ENCODE results near the gene B3GNT2. TPM values are rescaled to one million over a fixed set of nuclear protein-coding genes. Genes with fewer than 3 reads are reported as not detected.
"Not testable (repeated sequence)": the region's sequence is repeated elsewhere in the genome, so short reads cannot be mapped to it uniquely, and the experiment has no call there.

Gene B3GNT2
- total RNA-seq, 1 experiment from 2014 or later: 12.3 TPM

- H3K4me1 Mint-ChIP-seq (ENCODE audit: insufficient read depth, unreplicated experiment): no peaks in the 10 kb centered on the region
- H3K27ac Mint-ChIP-seq (ENCODE audit: low read depth, unreplicated experiment): no peak overlapping the region
- CTCF ChIA-PET: interaction anchor here (0.6 kb wide), 1 partner anchor 15 kb away, joined by 4 read pairs; no protein-coding TSS in a partner anchor
- no peak for TF ChIP-seq CTCF (IDR thresholded peaks at IDR 0.05; ENCODE audit: unreplicated experiment)
- H3K9me3 Mint-ChIP-seq (ENCODE audit: unreplicated experiment): peaks cover 9% of the 10 kb centered on the region
- BruUV-seq (replicated peaks): no TSS peak
- no peak overlapping the region for H3K4me3 Mint-ChIP-seq (ENCODE audit: unreplicated experiment)
- intact Hi-C loops (cut with micrococcal nuclease): no loop called here
- H3K36me3 Mint-ChIP-seq (ENCODE audit: insufficient read depth, unreplicated experiment): no peaks in the 10 kb centered on the region
- H3K27me3 Mint-ChIP-seq (ENCODE audit: insufficient read depth, unreplicated experiment): no peaks in the 10 kb centered on the region
- DNase-seq (ENCODE audit: unreplicated experiment): no peak
- POLR2A ChIA-PET: no interaction called here
Measured at GRCh38 chr2:62267696-62268095, 71.8 kb downstream of the B3GNT2 start.

- not testable (repeated sequence) for H3K9me3 Mint-ChIP-seq (ENCODE audit: unreplicated experiment)
Measured at GRCh38 chr2:62268681-62269188, 72.8 kb downstream of the B3GNT2 start.

GRCh38 chr2:62270728-62271127 lies 74.8 kb downstream of the B3GNT2 start:
- Mint-ChIP-seq H3K4me1 (ENCODE audit: insufficient read depth, unreplicated experiment) (no peaks in the 10 kb centered on the region), H3K27ac (ENCODE audit: low read depth, unreplicated experiment) (no peak overlapping the region), H3K27me3 (ENCODE audit: insufficient read depth, unreplicated experiment) (no peaks in the 10 kb centered on the region), H3K9me3 (ENCODE audit: unreplicated experiment) (peaks cover 9% of the 10 kb centered on the region), H3K36me3 (ENCODE audit: insufficient read depth, unreplicated experiment) (no peaks in the 10 kb centered on the region), H3K4me3 (ENCODE audit: unreplicated experiment) (no peak overlapping the region)
- TF ChIP-seq CTCF (IDR thresholded peaks at IDR 0.05; ENCODE audit: unreplicated experiment): no peak
- no TSS peak for BruUV-seq (replicated peaks)
- DNase-seq (ENCODE audit: unreplicated experiment): peak; percentile 51
- ChIA-PET POLR2A (interaction anchor here (0.7 kb wide), 1 partner anchor 52 kb away, joined by 6 read pairs; no protein-coding TSS in a partner anchor), CTCF (interaction anchor here (0.6 kb wide), 1 partner anchor 141 kb away, joined by 3 read pairs; no protein-coding TSS in a partner anchor)
- intact Hi-C loops (cut with micrococcal nuclease): no loop called here

More at GRCh38 chr2:62268681-62269188, 72.8 kb downstream of the B3GNT2 start:
- H3K27me3 Mint-ChIP-seq (ENCODE audit: insufficient read depth, unreplicated experiment); POLR2A ChIA-PET; intact Hi-C loops (cut with micrococcal nuclease); H3K27ac Mint-ChIP-seq (ENCODE audit: low read depth, unreplicated experiment); DNase-seq (ENCODE audit: unreplicated experiment); H3K36me3 Mint-ChIP-seq (ENCODE audit: insufficient read depth, unreplicated experiment); H3K4me3 Mint-ChIP-seq (ENCODE audit: unreplicated experiment); BruUV-seq (replicated peaks); H3K4me1 Mint-ChIP-seq (ENCODE audit: insufficient read depth, unreplicated experiment): not testable (repeated sequence)
- CTCF ChIA-PET: interaction anchor here (0.6 kb wide), 1 partner anchor 1250 kb away, joined by 4 read pairs; no protein-coding TSS in a partner anchor

Small RNA genes lying within 50 kb of the gene (microRNA-seq; reads per million reads assigned to microRNA genes)
- gene MIR5192: not detected

All from MCF 10A (cell line).